Right kidney (tissue), 1 donor: ENCODE measurements around the gene PCDHGA8.
"Not testable (repeated sequence)": the region's sequence is repeated elsewhere in the genome, so short reads cannot be mapped to it uniquely, and the experiment has no call there.

Experiments used
- DNase-seq: peaks from one replicate; pipeline ENCODE4 v3.0.0-alpha.2; 2016

Gene PCDHGA8

DNA sequence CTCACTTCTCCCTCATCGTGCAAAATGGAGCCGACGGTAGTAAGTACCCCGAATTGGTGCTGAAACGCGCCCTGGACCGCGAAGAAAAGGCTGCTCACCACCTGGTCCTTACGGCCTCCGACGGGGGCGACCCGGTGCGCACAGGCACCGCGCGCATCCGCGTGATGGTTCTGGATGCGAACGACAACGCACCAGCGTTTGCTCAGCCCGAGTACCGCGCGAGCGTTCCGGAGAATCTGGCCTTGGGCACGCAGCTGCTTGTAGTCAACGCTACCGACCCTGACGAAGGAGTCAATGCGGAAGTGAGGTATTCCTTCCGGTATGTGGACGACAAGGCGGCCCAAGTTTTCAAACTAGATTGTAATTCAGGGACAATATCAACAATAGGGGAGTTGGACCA, 38.9 kb downstream of the PCDHGA8 start:
- no peak for DNase-seq

DNA sequence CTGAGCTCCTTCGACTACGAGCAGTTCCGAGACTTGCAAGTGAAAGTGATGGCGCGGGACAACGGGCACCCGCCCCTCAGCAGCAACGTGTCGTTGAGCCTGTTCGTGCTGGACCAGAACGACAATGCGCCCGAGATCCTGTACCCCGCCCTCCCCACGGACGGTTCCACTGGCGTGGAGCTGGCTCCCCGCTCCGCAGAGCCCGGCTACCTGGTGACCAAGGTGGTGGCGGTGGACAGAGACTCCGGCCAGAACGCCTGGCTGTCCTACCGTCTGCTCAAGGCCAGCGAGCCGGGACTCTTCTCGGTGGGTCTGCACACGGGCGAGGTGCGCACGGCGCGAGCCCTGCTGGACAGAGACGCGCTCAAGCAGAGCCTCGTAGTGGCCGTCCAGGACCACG, 39.9 kb downstream of the PCDHGA8 start:
- DNase-seq, result not testable (repeated sequence)

DNA sequence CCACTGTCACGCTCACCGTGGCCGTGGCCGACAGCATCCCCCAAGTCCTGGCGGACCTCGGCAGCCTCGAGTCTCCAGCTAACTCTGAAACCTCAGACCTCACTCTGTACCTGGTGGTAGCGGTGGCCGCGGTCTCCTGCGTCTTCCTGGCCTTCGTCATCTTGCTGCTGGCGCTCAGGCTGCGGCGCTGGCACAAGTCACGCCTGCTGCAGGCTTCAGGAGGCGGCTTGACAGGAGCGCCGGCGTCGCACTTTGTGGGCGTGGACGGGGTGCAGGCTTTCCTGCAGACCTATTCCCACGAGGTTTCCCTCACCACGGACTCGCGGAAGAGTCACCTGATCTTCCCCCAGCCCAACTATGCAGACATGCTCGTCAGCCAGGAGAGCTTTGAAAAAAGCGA, 40.3 kb downstream of the PCDHGA8 start:
- not testable (repeated sequence) for DNase-seq

DNA sequence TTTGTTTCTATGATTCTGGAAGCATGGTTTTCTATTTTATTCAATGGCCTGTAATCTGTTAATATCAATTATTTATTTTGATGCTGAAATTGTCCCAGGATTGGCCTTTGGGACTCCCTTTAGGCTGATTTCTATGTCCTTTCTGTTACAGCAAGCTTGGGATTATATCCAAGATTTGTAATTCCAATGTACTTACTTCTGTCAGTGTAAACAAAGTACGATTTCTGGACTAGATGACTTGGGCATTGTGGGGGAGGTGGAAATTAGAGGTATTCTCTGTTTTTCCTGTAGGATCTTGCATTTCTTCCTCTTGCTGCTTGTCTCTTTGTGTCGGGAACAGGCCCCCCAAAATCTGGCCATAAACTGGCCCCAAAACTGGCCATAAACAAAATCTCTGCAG, 41.6 kb downstream of the PCDHGA8 start:
- no peak for DNase-seq

DNA sequence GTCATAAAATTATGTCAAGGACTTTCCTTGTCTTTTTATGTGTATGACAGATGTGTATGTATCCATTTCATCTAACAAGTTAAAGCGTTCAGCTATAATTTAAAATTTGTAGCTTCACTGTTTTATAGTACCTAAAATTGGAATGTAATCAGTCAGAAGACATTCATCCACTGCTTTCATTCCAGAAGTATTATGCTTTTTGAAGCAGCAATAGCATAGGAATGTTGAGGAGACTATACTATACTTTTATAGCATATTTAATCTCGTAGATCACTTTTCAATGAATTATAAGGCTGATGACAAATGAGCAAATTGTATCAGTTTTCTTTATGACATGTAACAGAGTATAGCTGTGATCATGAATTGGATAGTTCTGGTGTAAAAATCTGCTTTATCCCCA, 44.8 kb downstream of the PCDHGA8 start:
- no peak for DNase-seq

DNA sequence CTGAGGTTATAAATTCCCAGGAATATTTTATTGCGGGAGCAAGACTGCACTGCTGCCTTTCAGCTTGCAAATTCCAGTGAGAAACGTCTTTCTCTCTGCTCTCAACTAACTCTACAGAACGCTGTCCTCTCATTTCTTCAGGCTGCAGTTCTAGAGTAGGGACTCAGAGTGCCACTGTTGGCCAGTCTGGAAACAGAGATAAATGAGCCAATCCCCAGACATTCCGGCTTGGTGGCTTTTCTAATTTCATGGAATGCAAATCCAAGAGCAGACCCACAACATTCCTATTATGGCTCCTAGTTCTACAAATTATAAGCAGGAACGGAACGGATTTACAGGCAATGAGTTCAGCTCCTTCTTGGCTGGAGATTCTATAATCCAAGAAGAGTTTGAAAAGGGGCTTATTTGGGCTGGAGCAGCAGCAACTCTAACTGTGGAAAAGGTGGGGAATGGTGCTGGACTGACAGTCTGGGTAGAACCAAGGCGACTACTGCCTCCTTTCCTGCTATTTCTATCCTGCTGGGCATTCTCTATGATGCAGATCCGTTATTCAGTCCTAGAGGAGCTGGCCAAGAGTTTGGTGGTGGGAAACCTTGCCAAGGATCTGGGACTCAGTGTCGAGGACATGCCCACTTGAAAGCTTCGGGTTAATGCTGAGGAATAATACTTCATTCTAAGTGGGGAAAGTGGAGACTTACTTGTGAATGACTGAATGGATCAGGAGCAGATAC, 47.1 kb downstream of the PCDHGA8 start:
- no peak for DNase-seq

DNA sequence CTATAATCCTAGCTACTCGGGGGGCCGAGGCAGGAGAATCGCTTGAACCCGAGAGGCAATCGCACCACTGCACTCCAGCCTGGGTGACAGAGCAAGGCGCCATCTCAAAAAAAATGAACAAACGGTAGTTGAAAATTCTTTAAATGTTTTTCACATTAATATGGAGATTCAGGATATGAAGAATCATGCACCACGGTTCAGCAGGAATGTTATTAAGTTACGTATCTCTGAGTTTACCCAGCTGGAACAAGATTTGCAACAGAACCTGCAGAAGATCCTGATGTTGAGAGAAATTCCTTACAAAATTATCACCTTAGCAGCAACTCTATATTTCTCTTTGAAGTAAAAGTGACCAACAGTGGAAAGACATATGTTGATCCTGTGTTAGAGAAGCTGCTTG, 47.9 kb downstream of the PCDHGA8 start:
- DNase-seq, result no peak

DNA sequence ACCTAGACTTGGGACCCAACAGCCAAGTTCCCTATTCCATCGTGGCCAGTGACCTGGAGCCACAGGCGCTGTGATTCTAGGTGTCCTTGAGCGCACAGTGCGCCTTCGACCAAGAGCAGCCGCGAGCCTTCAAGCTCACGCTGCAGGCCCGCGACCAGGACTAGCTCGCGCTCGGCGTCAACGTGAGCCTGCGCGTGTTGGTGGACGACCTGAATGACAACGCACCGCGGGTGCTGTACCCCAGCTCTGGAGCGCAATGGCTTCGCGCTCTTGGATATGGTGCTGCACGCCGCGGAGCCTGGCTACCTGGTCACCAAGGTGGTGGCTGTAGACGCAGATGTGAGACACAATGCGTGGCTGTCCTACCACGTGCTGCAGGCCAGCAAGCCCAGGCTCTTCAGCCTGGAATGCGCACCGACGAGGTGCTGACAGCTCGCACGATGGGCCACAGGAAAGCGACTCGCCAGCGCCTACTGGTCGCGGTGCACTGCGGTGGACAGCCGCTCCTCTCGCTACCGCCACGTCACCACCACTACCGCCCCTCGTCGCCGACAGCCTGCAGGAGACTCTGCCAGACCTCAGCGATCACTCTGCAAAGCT, 49.2 kb downstream of the PCDHGA8 start:
- DNase-seq, result no peak
